ENCODE measurements around the gene DDX39B. TPM values are rescaled to one million over a fixed set of nuclear protein-coding genes. Genes with fewer than 3 reads are reported as not detected.

The DDX39B gene
- total RNA-seq, 2 experiments from 2014 or later = 611 to 614 TPM

DNA sequence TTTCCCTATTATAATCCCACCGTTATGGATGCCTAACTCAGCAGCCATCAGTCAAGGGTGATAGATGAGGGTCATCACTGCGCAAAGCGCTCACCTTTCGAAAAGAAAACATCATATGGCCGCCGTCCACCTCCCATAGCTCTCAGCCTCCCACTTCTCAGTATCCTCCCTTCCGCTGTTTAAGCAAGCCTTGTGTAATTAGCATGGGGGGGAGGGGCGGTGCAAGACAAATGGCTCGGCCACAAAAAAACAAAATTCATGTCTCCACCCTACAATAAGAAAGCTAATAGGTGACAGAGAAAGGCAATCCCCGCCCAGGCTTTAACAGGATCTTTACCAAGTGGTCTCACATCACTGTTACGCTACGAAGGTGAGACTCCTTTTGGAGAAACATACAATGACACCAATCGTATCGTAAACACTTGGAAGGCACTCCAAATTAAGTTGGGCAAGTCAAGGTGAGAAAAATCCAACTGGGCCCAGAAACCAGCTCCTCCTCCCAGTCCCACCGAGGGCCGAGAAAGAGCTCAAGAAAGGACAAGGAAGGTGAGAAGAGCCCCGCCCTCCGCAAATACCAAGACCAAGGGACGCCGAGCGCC is 645 bp downstream of the DDX39B start:
- POLR2A ChIA-PET = interaction anchor here (0.7 to 2.9 kb wide), 15 partner anchors 8 to 322 kb away, joined by 3 to 23 read pairs (median 5); partner anchors contain the start of genes C6orf47, LTB, MICB and NEU1

DNA sequence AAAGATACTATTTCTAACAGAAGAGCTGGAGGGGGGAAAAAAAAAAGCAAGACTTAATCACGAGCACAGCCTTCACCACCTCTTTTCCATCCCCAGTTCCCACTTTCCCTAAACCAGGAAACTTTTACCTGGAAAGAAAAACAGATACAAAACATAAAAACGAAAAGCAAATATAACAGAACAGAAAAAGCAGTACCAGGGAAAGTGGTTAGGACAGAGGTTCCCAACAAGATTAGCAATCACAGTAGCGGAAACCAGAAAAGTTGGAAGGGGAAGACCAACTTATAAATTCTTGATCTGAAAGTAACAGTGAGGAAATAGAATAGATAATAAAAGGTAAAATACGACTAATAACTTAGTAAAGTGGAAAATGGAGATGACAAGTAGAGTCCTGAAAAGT is 1.2 kb downstream of the DDX39B start:
- CTCF ChIA-PET = interaction anchor here (1.5 to 24.4 kb wide), 4 partner anchors 42 to 56 kb away, joined by 6 to 348 read pairs (median 10); partner anchors contain the start of genes LST1, LTB and NCR3
- POLR2A ChIA-PET = interaction anchor here (1.0 to 2.9 kb wide), 4 partner anchors 34 to 274 kb away, joined by 5 to 23 read pairs (median 11); partner anchors contain the start of genes C6orf47, MICB and TNF

More for the DNA sequence above, 645 bp downstream of the DDX39B start:
- CTCF ChIA-PET = interaction anchor here (0.7 to 24.4 kb wide), 9 partner anchors 10 to 122 kb away, joined by 3 to 348 read pairs (median 6); partner anchors contain the start of genes LST1, LTB, MICB and NCR3

GRCh38 chr6:31538805-31539400 is 2.9 kb downstream of the DDX39B start:
- POLR2A ChIA-PET = no interaction called here
- CTCF ChIA-PET = interaction anchor here (1.3 to 24.4 kb wide), 4 partner anchors 7 to 58 kb away, joined by 3 to 348 read pairs (median 8); partner anchors contain the start of genes ATP6V1G2 and NCR3

- ChIA-PET CTCF (interaction anchor here (1.4 kb wide), 1 partner anchor 63 kb away, joined by 3 read pairs; no protein-coding TSS in a partner anchor), POLR2A (interaction anchor here (0.6 kb wide), 2 partner anchors 32 to 41 kb away, joined by 4 to 8 read pairs; no protein-coding TSS in a partner anchor)
Measured at GRCh38 chr6:31535538-31536324, 6.1 kb downstream of the DDX39B start.

DNA sequence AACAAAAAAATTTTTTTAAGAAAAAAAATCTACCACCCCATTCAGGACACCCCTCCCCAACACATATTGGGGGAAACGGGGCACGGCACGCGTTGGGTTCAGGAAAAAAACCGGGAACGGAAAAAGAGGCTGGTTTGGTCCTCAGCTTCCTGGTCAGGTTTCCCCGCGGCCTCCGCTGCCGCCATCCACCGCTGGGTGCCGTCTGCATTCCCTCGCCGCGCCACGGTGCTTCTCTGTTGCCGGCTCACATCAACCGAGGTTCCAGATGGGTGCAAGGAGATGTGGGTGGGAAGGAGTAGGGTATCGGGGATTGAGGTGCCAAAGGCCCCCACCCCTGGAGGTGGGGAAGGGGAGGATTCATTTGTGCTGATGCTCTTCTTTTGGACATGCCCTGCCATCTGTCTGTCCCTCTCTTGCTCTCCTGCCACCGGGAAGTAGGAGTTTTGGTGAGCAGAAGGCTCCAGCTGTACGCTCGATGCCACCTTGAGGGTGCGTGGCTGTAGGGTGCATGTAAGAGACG is 7.2 kb downstream of the DDX39B start:
- POLR2A ChIA-PET = interaction anchor here (0.6 kb wide), 1 partner anchor 1873 kb away, joined by 3 read pairs; no protein-coding TSS in a partner anchor

DNA sequence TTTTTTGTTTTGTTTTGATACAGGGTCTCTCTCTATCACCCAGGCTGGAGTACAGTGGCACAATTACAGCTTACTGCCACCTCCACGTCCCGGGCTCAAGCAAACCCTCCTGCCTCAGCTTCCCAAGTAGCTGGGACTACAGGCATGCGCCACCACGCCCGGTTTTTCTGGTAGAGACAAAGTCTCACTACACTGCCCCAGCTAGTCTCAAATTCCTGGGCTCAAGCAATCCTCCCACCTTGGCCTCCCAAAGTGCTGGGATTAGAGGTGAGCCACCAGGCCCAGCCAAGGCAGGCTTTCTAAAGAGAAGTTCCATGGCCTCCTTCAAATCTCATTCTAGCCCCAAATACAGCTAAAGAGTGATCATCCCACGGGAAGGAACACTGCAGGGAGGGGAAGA is 7.8 kb downstream of the DDX39B start:
- ChIA-PET POLR2A (interaction anchor here (0.5 to 0.6 kb wide), 2 partner anchors 9 to 1874 kb away, joined by 3 to 9 read pairs; no protein-coding TSS in a partner anchor), CTCF (interaction anchor here (0.8 kb wide), 1 partner anchor 65 kb away, joined by 3 read pairs; no protein-coding TSS in a partner anchor)

More for the DNA sequence above, 7.2 kb downstream of the DDX39B start:
- CTCF ChIA-PET = interaction anchor here (1.4 kb wide), 1 partner anchor 64 kb away, joined by 3 read pairs; no protein-coding TSS in a partner anchor

DNA sequence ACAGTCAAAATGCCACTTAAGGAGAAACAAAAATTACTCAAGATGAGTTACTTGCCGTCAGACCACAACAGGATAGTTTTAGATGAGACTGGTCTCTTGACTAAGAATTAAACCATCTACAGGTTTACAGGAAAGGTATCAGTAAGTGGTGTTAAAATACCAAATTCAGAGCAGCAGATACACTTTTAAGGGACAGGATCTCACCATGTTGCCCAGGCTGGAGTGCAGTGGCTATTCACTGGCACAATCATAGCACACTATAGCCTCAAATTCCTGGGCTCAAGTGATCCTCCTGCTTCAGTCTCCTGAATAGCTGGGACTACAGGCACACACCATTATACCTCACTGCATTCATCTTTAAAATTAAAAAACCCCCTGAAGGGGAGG is 8.4 kb downstream of the DDX39B start:
- POLR2A ChIA-PET = interaction anchor here (0.5 kb wide), 1 partner anchor 8 kb away, joined by 9 read pairs; no protein-coding TSS in a partner anchor
- CTCF ChIA-PET = interaction anchor here (0.8 kb wide), 1 partner anchor 65 kb away, joined by 3 read pairs; no protein-coding TSS in a partner anchor

- CTCF ChIA-PET = interaction anchor here (1.1 kb wide), 1 partner anchor 13 kb away, joined by 3 read pairs; the partner anchor contains the start of gene ATP6V1G2
- POLR2A ChIA-PET = interaction anchor here (0.8 kb wide), 1 partner anchor 9 kb away, joined by 3 read pairs; the partner anchor contains the start of gene DDX39B
Measured at GRCh38 chr6:31532644-31533454, 9.0 kb downstream of the DDX39B start.

- CTCF ChIA-PET = interaction anchor here (1.1 kb wide), 1 partner anchor 14 kb away, joined by 3 read pairs; the partner anchor contains the start of gene ATP6V1G2
- POLR2A ChIA-PET = interaction anchor here (0.8 kb wide), 1 partner anchor 9 kb away, joined by 3 read pairs; the partner anchor contains the start of gene DDX39B
Measured at GRCh38 chr6:31531771-31532643, 9.8 kb downstream of the DDX39B start.

DNA sequence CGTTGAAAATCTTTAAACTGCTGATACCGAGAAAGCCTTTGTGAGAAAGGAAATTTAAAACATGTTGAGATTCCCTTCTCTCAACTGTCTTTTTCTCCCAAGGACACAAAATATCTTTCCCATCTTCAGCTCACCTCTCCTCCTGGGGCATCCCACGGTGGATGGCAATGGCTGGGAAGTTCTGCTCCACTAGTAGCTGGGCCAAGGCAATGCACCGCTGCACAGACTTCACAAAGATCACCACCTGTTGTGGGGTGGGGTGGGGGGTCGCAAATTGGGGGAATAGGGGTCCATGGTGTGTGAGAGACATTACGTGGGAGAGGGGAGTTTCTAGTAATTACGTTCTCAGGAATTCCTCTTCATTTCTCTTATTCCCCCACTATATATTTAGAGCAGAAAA is 10.6 kb downstream of the DDX39B start:
- POLR2A ChIA-PET = no interaction called here
- CTCF ChIA-PET = no interaction called here

DNA sequence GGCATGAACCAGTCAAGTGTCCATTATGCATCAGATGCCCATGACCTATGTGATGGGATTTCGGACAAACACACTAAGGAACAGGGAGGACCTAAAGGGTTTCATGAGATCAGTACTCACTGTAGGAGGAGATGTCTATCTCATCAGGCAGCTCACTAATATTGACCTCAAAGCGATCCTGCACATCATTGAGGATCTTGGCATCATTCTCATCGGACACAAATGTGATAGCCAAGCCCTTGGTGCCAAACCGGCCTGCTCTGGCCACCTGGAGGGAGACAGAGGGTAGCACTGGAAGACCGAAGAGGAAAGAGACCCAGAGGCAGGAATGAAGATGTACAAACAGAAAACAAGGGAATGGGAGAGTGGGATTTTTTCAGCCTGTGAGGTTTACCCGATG is 11.1 kb downstream of the DDX39B start:
- ChIA-PET CTCF (no interaction called here), POLR2A (no interaction called here)

DNA sequence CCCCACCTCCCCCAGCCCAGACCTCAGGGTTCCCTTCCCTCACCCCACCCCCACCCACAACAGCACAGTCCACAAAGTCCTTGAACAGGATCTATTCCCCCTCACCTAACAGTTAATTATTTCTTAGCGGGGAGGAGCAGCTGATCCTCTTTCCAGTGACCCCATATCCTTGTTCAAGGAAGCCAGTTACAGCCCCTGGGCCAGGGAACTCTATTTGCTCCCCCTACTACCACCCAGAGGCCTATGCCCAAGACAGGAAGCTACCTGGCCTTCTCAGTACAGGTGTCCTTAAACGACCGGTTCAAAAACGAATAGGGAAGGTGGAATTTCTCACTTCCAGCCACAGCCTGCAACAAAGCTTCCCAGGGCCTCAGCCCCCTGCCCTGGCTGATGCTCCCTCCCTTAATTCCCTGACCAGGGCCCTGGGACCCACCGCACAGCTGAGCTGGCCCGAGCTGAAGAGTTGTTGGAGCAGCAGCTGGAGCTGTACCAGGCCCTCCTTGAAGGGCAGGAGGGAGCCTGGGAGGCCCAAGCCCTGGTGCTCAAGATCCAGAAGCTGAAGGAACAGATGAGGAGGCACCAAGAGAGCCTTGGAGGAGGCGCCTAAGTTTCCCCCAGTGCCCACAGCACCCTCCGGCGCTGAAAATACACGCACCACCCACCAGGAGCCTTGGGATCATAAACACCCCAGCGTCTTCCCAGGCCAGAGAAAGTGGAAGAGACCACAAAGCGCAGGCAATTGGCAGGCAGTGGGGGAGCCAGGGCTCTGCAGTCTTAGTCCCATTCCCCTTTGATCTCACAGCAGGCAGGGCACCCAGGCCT is 12.3 kb downstream of the DDX39B start:
- ChIA-PET CTCF (no interaction called here), POLR2A (interaction anchor here (0.6 to 0.9 kb wide), 2 partner anchors 105 to 345 kb away, joined by 3 read pairs; no protein-coding TSS in a partner anchor)

DNA sequence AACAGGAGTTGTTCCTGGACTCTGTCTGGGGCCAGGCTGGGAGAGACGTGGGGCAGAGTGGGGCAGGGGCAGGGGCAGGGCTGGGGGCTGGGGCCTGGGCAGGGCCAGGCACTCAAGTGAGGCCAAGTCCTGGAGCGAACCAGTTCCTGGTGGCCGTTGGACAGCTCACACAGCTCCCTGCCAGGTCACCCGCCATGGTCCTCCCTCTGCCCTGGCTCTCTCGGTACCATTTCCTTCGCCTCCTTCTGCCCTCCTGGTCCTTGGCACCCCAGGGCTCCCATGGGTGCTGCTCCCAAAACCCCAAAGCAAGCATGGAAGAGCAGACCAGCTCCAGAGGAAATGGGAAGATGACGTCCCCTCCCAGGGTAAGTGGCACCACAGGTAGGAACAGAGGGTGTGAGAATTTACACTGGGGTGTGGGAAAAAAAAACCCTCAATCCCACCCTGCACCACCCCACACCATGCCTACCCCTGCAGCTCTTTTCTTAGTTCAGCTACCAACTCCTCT is 12.9 kb downstream of the DDX39B start, which contains the start of gene MCCD1:
Gene MCCD1 (plus strand): TSS at position 142 of the 508 bp plus-strand sequence. CDS start 53 bp downstream, at position 195.
- CTCF ChIA-PET = no interaction called here
- POLR2A ChIA-PET = interaction anchor here (0.6 to 0.9 kb wide), 2 partner anchors 105 to 344 kb away, joined by 3 read pairs; no protein-coding TSS in a partner anchor

- CTCF ChIA-PET = interaction anchor here (1.2 kb wide), 1 partner anchor 13 kb away, joined by 4 read pairs; the partner anchor contains the start of gene DDX39B
- POLR2A ChIA-PET = no interaction called here
Measured at GRCh38 chr6:31528307-31528777, 13.5 kb downstream of the DDX39B start.

GRCh38 chr6:31525932-31526591 is 15.7 kb downstream of the DDX39B start:
- ChIA-PET CTCF (no interaction called here), POLR2A (no interaction called here)
